HepG2 (cell line): Measurements from ENCODE around the gene DSTN. TPM values are rescaled to one million over a fixed set of nuclear protein-coding genes. Genes with fewer than 3 reads are reported as not detected.
A peak's percentile ranks its signal among the peaks of the same experiment; 100 is the strongest.

Experiments used
- ATAC-seq: fragments of 200-7000 bp; cut with Tn5 transposase; 3 replicates; pipeline ENCODE4 v1.9.1; 2020; ENCODE audit warnings: mild to moderate bottlenecking, moderate library complexity
- BruUV-seq: library from RNA; stranded (reverse); fragments of 400-500 nt; replicated peaks from 2 replicates; lab custom pipeline; 2021; lab: Mats Ljungman, UMichigan
- CTCF ChIA-PET: fragments of 300-600 bp; formaldehyde crosslinking; extraction: SDS; loops from one replicate; lab custom pipeline; 2021; ENCODE audit warnings: low total read pairs, inconsistent platforms, low intra/inter-chr PET ratio; lab: Yijun Ruan, JAX
- POLR2A ChIA-PET: fragments of 350-600 bp; sonication (Branson Sonifier 250); formaldehyde crosslinking; loops from one replicate; lab custom pipeline; 2020; ENCODE audit warnings: antibody characterized with exemption, inconsistent platforms; lab: Yijun Ruan, JAX
- DNase-seq: peaks from one replicate; pipeline ENCODE4 v3.0.0-alpha.2; 2015; ENCODE audit warnings: low spot score
- FAIRE-seq: peaks from 3 replicates; lab custom pipeline; 2011; peaks lifted over from hg19 to GRCh38; lab: Jason Lieb, UNC
- H2AFZ ChIP-seq: one replicate; pipeline ENCODE4 v1.6.1; 2011; ENCODE audit warnings: low read length, inconsistent platforms
- H3K27ac ChIP-seq: fragments of 300-600 bp; 3 replicates; pipeline ENCODE4 v1.8.0; 2011; ENCODE audit warnings: mixed run types, mild to moderate bottlenecking, mixed read lengths, low read length, inconsistent platforms; ENCODE audit not compliant: insufficient read depth; ENCODE audit errors: extremely low read length
- H3K27me3 ChIP-seq, 2 experiments: fragments of 200-600 bp in 1 of 2; 2 replicates in 1 of 2; 3 replicates in 1 of 2; pipeline versions ENCODE4 v1.6.0 to v1.8.0; 2011; ENCODE audit warnings: low read length in 2 of 2, mild to moderate bottlenecking in 2 of 2, moderate library complexity in 2 of 2, inconsistent platforms in 1 of 2; ENCODE audit not compliant: insufficient read depth in 2 of 2, control insufficient read depth in 1 of 2
- H3K36me3 ChIP-seq, 2 experiments: fragments of 200-600 bp in 1 of 2; replicated peaks in 1 of 2; 2 replicates in 1 of 2; 3 replicates in 1 of 2; pipeline versions ENCODE4 v1.5.1 to v1.8.0; 2011; ENCODE audit warnings: low read length in 2 of 2, inconsistent platforms in 1 of 2; ENCODE audit not compliant: insufficient read depth in 2 of 2, control insufficient read depth in 1 of 2
- H3K4me1 ChIP-seq: 2 replicates; pipeline ENCODE4 v1.5.1; 2012; ENCODE audit warnings: low read length, inconsistent platforms; ENCODE audit not compliant: insufficient read depth
- H3K4me2 ChIP-seq: 2 replicates; pipeline ENCODE4 v1.6.0; 2011; ENCODE audit warnings: low read depth, low read length, inconsistent platforms
- H3K4me3 ChIP-seq, 3 experiments: fragments of 200-600 bp in 1 of 3; sonication (generic), shearing (Covaris generic) in 1 of 3; replicated peaks in 1 of 3; 2 replicates each; pipeline ENCODE4 v1.5.1; 2011 to 2016; ENCODE audit warnings: low read length in 3 of 3, inconsistent platforms in 2 of 3, low read depth in 2 of 3, mild to moderate bottlenecking in 2 of 3, control low read depth in 1 of 3, mixed read lengths in 1 of 3; ENCODE audit not compliant: insufficient read depth in 1 of 3
- H3K79me2 ChIP-seq: one replicate; pipeline ENCODE4 v1.6.1; 2011; ENCODE audit warnings: low read length, inconsistent platforms; ENCODE audit not compliant: insufficient read depth
- H3K9ac ChIP-seq: 2 replicates; pipeline ENCODE4 v1.6.0; 2011; ENCODE audit warnings: mild to moderate bottlenecking, low read depth, low read length, inconsistent platforms; ENCODE audit not compliant: insufficient read depth
- H3K9me3 ChIP-seq: 2 replicates; pipeline ENCODE4 v1.5.1; 2012; ENCODE audit warnings: mild to moderate bottlenecking, low read length
- H4K20me1 ChIP-seq: 2 replicates; pipeline ENCODE4 v1.6.0; 2011; ENCODE audit warnings: inconsistent platforms, mild to moderate bottlenecking, low read length, moderate library complexity; ENCODE audit not compliant: insufficient read depth
- ARID4A ChIP-seq: sonication (generic); formaldehyde crosslinking; IDR thresholded peaks from 2 replicates; pipeline ENCODE4 v1.5.0; 2020; ENCODE audit warnings: mild to moderate bottlenecking, missing genetic modification reagents, borderline replicate concordance
- ATAD3A ChIP-seq: sonication (generic); formaldehyde crosslinking; IDR thresholded peaks from 2 replicates; pipeline ENCODE4 v1.4.0; 2020; ENCODE audit warnings: missing genetic modification reagents
- ATRX ChIP-seq: sonication (generic); formaldehyde crosslinking; IDR thresholded peaks from 2 replicates; pipeline ENCODE4 v1.4.0; 2020; ENCODE audit warnings: missing genetic modification reagents, borderline replicate concordance
- BCL6 ChIP-seq: IDR thresholded peaks from 2 replicates; pipeline ENCODE4 v1.6.1; 2016; ENCODE audit warnings: missing genetic modification reagents, missing compliant biosample characterization
- HNRNPL ChIP-seq: fragments of 200-400 bp; formaldehyde crosslinking; IDR thresholded peaks from 2 replicates; pipeline ENCODE4 v1.6.1; 2017; ENCODE audit warnings: mild to moderate bottlenecking, low read depth, low read length
- NFRKB ChIP-seq: fragments of 450-650 bp; IDR thresholded peaks from 2 replicates; pipeline ENCODE4 v1.6.1; 2017
- PCBP1 ChIP-seq: fragments of 200-400 bp; formaldehyde crosslinking; IDR thresholded peaks from 2 replicates; pipeline ENCODE4 v1.6.1; 2017; ENCODE audit warnings: mild to moderate bottlenecking, low read depth, low read length, borderline replicate concordance
- POLR2AphosphoS2 ChIP-seq: IDR thresholded peaks from 2 replicates; pipeline ENCODE4 v1.6.1; 2011; ENCODE audit warnings: low read depth, low read length, improper control_type of control experiment
- RBM22 ChIP-seq: fragments of 200-400 bp; formaldehyde crosslinking; optimal IDR thresholded peaks from 2 replicates; pipeline ENCODE3; 2017; ENCODE audit warnings: mild to moderate bottlenecking, low read length, moderate library complexity
- RBM39 ChIP-seq: fragments of 200-400 bp; formaldehyde crosslinking; IDR thresholded peaks from one replicate; pipeline ENCODE4 v1.6.1; 2018; ENCODE audit warnings: antibody characterized with exemption, mild to moderate bottlenecking, low read depth, low read length; ENCODE audit not compliant: poor library complexity, severe bottlenecking
- SALL1 ChIP-seq: sonication (generic); formaldehyde crosslinking; IDR thresholded peaks from 2 replicates; pipeline ENCODE4 v1.8.0; 2022; ENCODE audit warnings: mild to moderate bottlenecking, missing genetic modification reagents
- SMC3 ChIP-seq: IDR thresholded peaks from 2 replicates; pipeline ENCODE4 v1.6.1; 2011; ENCODE audit warnings: low read length, improper control_type of control experiment
- ZNF264 ChIP-seq: sonication (generic); formaldehyde crosslinking; IDR thresholded peaks from 2 replicates; pipeline ENCODE4 v1.4.0; 2020; ENCODE audit warnings: missing genetic modification reagents
- ZNF501 ChIP-seq: sonication (generic); formaldehyde crosslinking; IDR thresholded peaks from 2 replicates; pipeline ENCODE4 v1.5.1; 2020; ENCODE audit warnings: mild to moderate bottlenecking, moderate library complexity, missing genetic modification reagents
- ZNF652 ChIP-seq: IDR thresholded peaks from 2 replicates; pipeline ENCODE4 v1.6.1; 2016; ENCODE audit warnings: low read depth, borderline replicate concordance
- ZNF891 ChIP-seq: sonication (generic); formaldehyde crosslinking; IDR thresholded peaks from 2 replicates; pipeline ENCODE4 v1.5.0; 2020; ENCODE audit warnings: mild to moderate bottlenecking, missing genetic modification reagents
- WGBS: methylation state at CpG from one replicate; pipeline ENCODE4 v1.1.6; 2017; ENCODE audit warnings: low lambda C conversion rate; 5-methylcytosine and 5-hydroxymethylcytosine counted together
- in situ Hi-C: cut with HindIII; loops from 2 replicates; pipeline ENCODE4 v1.10.0; 2017; ENCODE audit warnings: low pct_unique_long_range_greater_than_20kb; ENCODE audit not compliant: extremely low pct_ligation_motif_present
- intact Hi-C: fragments of 100-400 bp; cut with micrococcal nuclease; formaldehyde crosslinking; loops from one replicate; pipeline ENCODE4 v1.10.0; 2022; ENCODE audit not compliant: unreplicated experiment
- polyA plus RNA-seq, 8 experiments: library from polyadenylated mRNA; depleted of rRNA in 3 of 8; stranded (reverse) in 7 of 8; unstranded in 1 of 8; fragments of >200 nt; fragmentation: Illumina TruSeq in 4 of 8; extraction: Trizol in 4 of 8; gene quantifications; 2 replicates each; pipeline versions ENCODE4 v1.2.1 to v1.2.3, GENCODE V29; 2011 to 2016; ENCODE audit warnings: low read depth in 4 of 8, missing spikeins in 1 of 8, mixed read lengths in 1 of 8; ENCODE audit not compliant: insufficient read depth in 1 of 8
- total RNA-seq, 5 experiments: library from RNA; depleted of rRNA; stranded (reverse); fragments of >200 nt; fragmentation: Illumina TruSeq; extraction: Trizol; gene quantifications; 2 replicates each; pipeline ENCODE4 v1.2.3, GENCODE V29; 2016; ENCODE audit warnings: low read depth in 1 of 5

Gene DSTN
- total and polyA plus RNA-seq, 2 of the 13 experiments (the other 11 are each of a cell fraction or from before 2014, with no cell fraction given), result 27.6 to 106 TPM

- intact Hi-C loops (no loop called here), in situ Hi-C loops (no loop called here)
- Histone ChIP-seq H3K4me2 (no peak overlapping the region), H3K36me3 (peaks cover 97 to 98% of the 10 kb centered on the region in 2 experiments), H4K20me1 (peaks cover 29% of the 10 kb centered on the region; the same call in 1 of the 2 replicates), H3K4me3 (no peak overlapping the region), H3K79me2 (no peaks in the 10 kb centered on the region), H3K4me1 (no peaks in the 10 kb centered on the region), H3K27me3 (no peaks in the 10 kb centered on the region), H3K9ac (no peak overlapping the region), H3K9me3 (no peaks in the 10 kb centered on the region), H3K27ac (no peak overlapping the region), H2AFZ (no peak overlapping the region)
- WGBS, result 97% methylated on average over 24 of the region's 24 CpGs
- ATAC-seq, result no peak
- no TSS peak for BruUV-seq
- CTCF ChIA-PET, result no interaction called here
- DNase-seq, result no peak
- no peak for FAIRE-seq
- POLR2A ChIA-PET, result no interaction called here
- TF ChIP-seq ATRX (CRISPR knock-in tag) (no peak), ZNF652 (CRISPR knock-in tag) (no peak), ZNF264 (CRISPR knock-in tag) (no peak), SALL1 (CRISPR knock-in tag) (0 out of 2 replicates have a peak, but pooled peaks have one; percentile 16), NFRKB (no peak), BCL6 (no peak), PCBP1 (no peak), SMC3 (no peak), POLR2AphosphoS2 (no peak), ARID4A (CRISPR knock-in tag) (0 out of 2 replicates have a peak, but pooled peaks have one; percentile 11), ATAD3A (no peak), ZNF501 (CRISPR knock-in tag) (peak; percentile 44; the same call in 1 of the 2 replicates), ZNF891 (peak; percentile 11; the same call in 1 of the 2 replicates), RBM39 (peak; percentile 72), HNRNPL (peak; percentile 9; the same call in 1 of the 2 replicates), RBM22 (peak; percentile 13)
These were observed 51.5 kb downstream of the DSTN start for GRCh38 chr20:17621229-17621968.
